HEK293 (cell line): Measurements from ENCODE around the gene ARHGAP15.

Experiments
- CTCF ChIP-seq: fragments of 450-650 bp; formaldehyde crosslinking; IDR thresholded peaks from 2 replicates; pipeline ENCODE4 v1.5.1; 2016; ENCODE audit warnings: missing biosample characterization, missing genetic modification characterization
- PBX3 ChIP-seq: sonication (generic); formaldehyde crosslinking; IDR thresholded peaks from 2 replicates; pipeline ENCODE4 v1.8.1; 2022; ENCODE audit warnings: mild to moderate bottlenecking, moderate library complexity, missing genetic modification reagents
- PRDM1 ChIP-seq: fragments of 450-650 bp; formaldehyde crosslinking; IDR thresholded peaks from 2 replicates; pipeline ENCODE4; 2016; ENCODE audit warnings: missing biosample characterization, missing genetic modification characterization
- REST ChIP-seq: fragments of 450-650 bp; formaldehyde crosslinking; IDR thresholded peaks from 2 replicates; pipeline ENCODE4 v1.5.1; 2016; ENCODE audit warnings: missing biosample characterization, missing genetic modification characterization
- SP2 ChIP-seq: fragments of 450-650 bp; formaldehyde crosslinking; IDR thresholded peaks from 2 replicates; pipeline ENCODE4 v1.5.1; 2016; ENCODE audit warnings: missing biosample characterization, missing genetic modification characterization
- SP7 ChIP-seq: fragments of 450-650 bp; formaldehyde crosslinking; IDR thresholded peaks from 2 replicates; pipeline ENCODE4 v1.5.1; 2016; ENCODE audit warnings: missing biosample characterization, missing genetic modification characterization
- YY1 ChIP-seq: fragments of 450-650 bp; formaldehyde crosslinking; IDR thresholded peaks from 2 replicates; pipeline ENCODE4 v1.5.1; 2018; ENCODE audit warnings: missing biosample characterization, missing genetic modification characterization
- ZBTB1 ChIP-seq: fragments of 450-650 bp; formaldehyde crosslinking; IDR thresholded peaks from 2 replicates; pipeline ENCODE4 v1.5.1; 2016; ENCODE audit warnings: missing biosample characterization, missing genetic modification characterization
- ZBTB6 ChIP-seq: fragments of 450-650 bp; formaldehyde crosslinking; IDR thresholded peaks from 2 replicates; pipeline ENCODE4 v1.5.1; 2017; ENCODE audit warnings: missing biosample characterization, missing genetic modification characterization
- ZNF26 ChIP-seq: fragments of 450-650 bp; formaldehyde crosslinking; IDR thresholded peaks from 2 replicates; pipeline ENCODE4 v1.5.1; 2016; ENCODE audit warnings: missing biosample characterization, missing genetic modification characterization
- ZNF416 ChIP-seq: fragments of 450-650 bp; formaldehyde crosslinking; IDR thresholded peaks from 2 replicates; pipeline ENCODE4 v1.5.1; 2016; ENCODE audit warnings: missing biosample characterization, missing genetic modification characterization
- ZNF639 ChIP-seq: fragments of 450-650 bp; formaldehyde crosslinking; IDR thresholded peaks from 2 replicates; pipeline ENCODE4 v1.5.1; 2016; ENCODE audit warnings: missing biosample characterization, missing genetic modification characterization
- ZNF747 ChIP-seq: fragments of 450-650 bp; formaldehyde crosslinking; IDR thresholded peaks from 2 replicates; pipeline ENCODE4 v1.5.1; 2016; ENCODE audit warnings: missing biosample characterization, missing genetic modification characterization
- ZNF777 ChIP-seq: fragments of 450-650 bp; formaldehyde crosslinking; IDR thresholded peaks from 2 replicates; pipeline ENCODE4 v1.5.1; 2017; ENCODE audit warnings: missing biosample characterization, missing genetic modification characterization, borderline replicate concordance

GRCh38 chr2:143218621-143219020, 89.4 kb downstream of the ARHGAP15 start:
- no peak for TF ChIP-seq CTCF (tag by site-specific recombination)
- no peak for TF ChIP-seq YY1
- no peak for TF ChIP-seq PBX3 (CRISPR knock-in tag)
- TF ChIP-seq ZBTB6 (tag by site-specific recombination), result no peak
- TF ChIP-seq ZNF416 (tag by site-specific recombination), result no peak
- no peak for TF ChIP-seq ZNF747 (tag by site-specific recombination)
- TF ChIP-seq PRDM1 (tag by site-specific recombination), result no peak
- no peak for TF ChIP-seq SP2
- TF ChIP-seq ZNF639, result no peak
- no peak for TF ChIP-seq SP7
- TF ChIP-seq REST (tag by site-specific recombination), result no peak
- no peak for TF ChIP-seq ZBTB1 (tag by site-specific recombination)
- TF ChIP-seq ZNF26 (tag by site-specific recombination), result no peak
- no peak for TF ChIP-seq ZNF777 (tag by site-specific recombination)
